ENCODE measurements around the gene AAK1. TPM values are rescaled to one million over a fixed set of nuclear protein-coding genes. Genes with fewer than 3 reads are reported as not detected.
A peak's percentile ranks its signal among the peaks of the same experiment; 100 is the strongest.

AAK1 gene
- total RNA-seq, 6 experiments from 2014 or later, result 96.6 to 123 (median 108) TPM

DNA sequence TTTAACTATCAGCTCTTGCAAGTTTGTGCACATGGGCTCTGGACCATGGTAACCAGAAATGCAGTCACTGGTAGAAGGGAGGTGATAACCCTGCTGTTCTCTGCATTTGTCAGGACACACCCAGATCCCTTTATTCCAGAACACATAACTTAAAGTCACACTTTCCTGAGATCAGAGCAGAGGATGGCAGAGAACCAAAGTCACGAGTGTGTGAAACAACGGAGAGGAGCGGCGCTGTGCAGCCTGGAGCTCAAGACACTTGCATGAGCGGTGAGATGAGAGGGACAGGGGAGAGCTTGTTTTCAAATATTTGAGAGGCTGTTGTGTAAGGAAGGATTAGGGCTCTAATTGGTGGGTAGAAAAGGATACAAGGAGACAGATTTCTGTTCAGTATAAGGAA lies 43.3 kb upstream of the AAK1 start:
- Mint-ChIP-seq H3K4me1 (ENCODE audit: low read depth) (peaks cover 44% of the 10 kb centered on the region), H3K27ac (no peak overlapping the region), H3K27me3 (ENCODE audit: insufficient read depth) (peaks cover 6% of the 10 kb centered on the region), H3K36me3 (ENCODE audit: low read depth) (no peaks in the 10 kb centered on the region), H3K9me3 (no peaks in the 10 kb centered on the region), H3K4me3 (no peak overlapping the region)
- no peak for DNase-seq
- TF ChIP-seq, protein P1, sequence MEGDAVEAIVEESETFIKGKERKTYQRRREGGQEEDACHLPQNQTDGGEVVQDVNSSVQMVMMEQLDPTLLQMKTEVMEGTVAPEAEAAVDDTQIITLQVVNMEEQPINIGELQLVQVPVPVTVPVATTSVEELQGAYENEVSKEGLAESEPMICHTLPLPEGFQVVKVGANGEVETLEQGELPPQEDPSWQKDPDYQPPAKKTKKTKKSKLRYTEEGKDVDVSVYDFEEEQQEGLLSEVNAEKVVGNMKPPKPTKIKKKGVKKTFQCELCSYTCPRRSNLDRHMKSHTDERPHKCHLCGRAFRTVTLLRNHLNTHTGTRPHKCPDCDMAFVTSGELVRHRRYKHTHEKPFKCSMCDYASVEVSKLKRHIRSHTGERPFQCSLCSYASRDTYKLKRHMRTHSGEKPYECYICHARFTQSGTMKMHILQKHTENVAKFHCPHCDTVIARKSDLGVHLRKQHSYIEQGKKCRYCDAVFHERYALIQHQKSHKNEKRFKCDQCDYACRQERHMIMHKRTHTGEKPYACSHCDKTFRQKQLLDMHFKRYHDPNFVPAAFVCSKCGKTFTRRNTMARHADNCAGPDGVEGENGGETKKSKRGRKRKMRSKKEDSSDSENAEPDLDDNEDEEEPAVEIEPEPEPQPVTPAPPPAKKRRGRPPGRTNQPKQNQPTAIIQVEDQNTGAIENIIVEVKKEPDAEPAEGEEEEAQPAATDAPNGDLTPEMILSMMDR (IDR thresholded peaks at IDR 0.05), result no peak

GRCh38 chr2:69685321-69686048 lies 41.9 kb upstream of the AAK1 start:
- peaks cover 5% of the 10 kb centered on the region for H3K27me3 Mint-ChIP-seq (ENCODE audit: insufficient read depth)
- peaks cover 37% of the 10 kb centered on the region for H3K4me1 Mint-ChIP-seq (ENCODE audit: low read depth)
- TF ChIP-seq, protein P1 (IDR thresholded peaks at IDR 0.05), result no peak
- H3K27ac Mint-ChIP-seq, result no peak overlapping the region
- no peaks in the 10 kb centered on the region for H3K9me3 Mint-ChIP-seq
- DNase-seq, result peak; percentile 13
- no peaks in the 10 kb centered on the region for H3K36me3 Mint-ChIP-seq (ENCODE audit: low read depth)
- H3K4me3 Mint-ChIP-seq, result no peak overlapping the region

DNA sequence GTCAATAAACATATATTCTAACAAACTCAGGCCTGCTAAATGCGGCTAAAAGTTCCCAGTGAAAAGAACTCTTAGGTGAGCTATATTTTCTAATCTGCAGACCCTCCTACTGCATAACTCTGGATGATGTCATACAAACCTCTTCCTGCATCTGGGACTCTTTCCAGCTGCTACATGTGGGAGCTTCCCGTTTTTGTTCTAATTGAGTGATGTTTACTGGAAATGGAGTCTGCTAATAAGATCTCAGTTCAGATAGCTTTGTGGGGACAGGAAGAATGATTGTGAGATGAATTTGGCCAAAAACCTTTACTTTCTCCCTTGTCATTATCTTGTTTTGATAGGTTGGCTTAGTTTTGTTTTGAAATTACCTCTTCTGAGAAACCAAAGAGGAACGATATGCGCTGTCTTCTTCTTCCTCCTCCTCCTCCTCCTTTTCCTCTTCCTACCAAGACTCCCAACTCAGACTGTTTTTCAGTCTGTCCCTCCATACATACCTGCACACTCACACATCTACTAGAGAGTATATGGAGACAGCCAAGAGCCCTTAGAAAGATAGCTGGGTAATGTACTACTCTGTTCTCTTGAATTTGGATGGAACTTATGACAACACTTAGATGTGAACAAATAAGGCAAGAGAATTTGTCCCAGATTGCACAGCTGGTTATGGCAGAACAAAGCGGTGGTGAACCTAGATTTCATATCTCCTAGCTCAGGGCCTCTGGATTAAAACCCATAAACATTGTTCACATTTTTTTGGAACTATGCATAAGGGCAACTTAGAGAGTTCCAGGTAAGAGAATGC lies 39.8 kb upstream of the AAK1 start:
- Mint-ChIP-seq H3K27me3 (ENCODE audit: insufficient read depth) (peaks cover 2% of the 10 kb centered on the region), H3K36me3 (ENCODE audit: low read depth) (no peaks in the 10 kb centered on the region), H3K4me1 (ENCODE audit: low read depth) (peaks cover 37% of the 10 kb centered on the region), H3K4me3 (peak overlapping the region; percentile 52), H3K27ac (peak overlapping the region; percentile 70), H3K9me3 (no peaks in the 10 kb centered on the region)
- TF ChIP-seq, protein P1 (IDR thresholded peaks at IDR 0.05), result no peak
- DNase-seq, result peak; percentile 67

GRCh38 chr2:69682525-69682924 lies 39.0 kb upstream of the AAK1 start:
- Mint-ChIP-seq H3K36me3 (ENCODE audit: low read depth) (no peaks in the 10 kb centered on the region), H3K27ac (no peak overlapping the region; the same call in 1 of the 2 replicates), H3K9me3 (no peaks in the 10 kb centered on the region), H3K4me1 (ENCODE audit: low read depth) (peaks cover 37% of the 10 kb centered on the region), H3K27me3 (ENCODE audit: insufficient read depth) (peaks cover 2% of the 10 kb centered on the region), H3K4me3 (no peak overlapping the region)
- TF ChIP-seq, protein P1 (IDR thresholded peaks at IDR 0.05), result no peak
- DNase-seq, result no peak

DNA sequence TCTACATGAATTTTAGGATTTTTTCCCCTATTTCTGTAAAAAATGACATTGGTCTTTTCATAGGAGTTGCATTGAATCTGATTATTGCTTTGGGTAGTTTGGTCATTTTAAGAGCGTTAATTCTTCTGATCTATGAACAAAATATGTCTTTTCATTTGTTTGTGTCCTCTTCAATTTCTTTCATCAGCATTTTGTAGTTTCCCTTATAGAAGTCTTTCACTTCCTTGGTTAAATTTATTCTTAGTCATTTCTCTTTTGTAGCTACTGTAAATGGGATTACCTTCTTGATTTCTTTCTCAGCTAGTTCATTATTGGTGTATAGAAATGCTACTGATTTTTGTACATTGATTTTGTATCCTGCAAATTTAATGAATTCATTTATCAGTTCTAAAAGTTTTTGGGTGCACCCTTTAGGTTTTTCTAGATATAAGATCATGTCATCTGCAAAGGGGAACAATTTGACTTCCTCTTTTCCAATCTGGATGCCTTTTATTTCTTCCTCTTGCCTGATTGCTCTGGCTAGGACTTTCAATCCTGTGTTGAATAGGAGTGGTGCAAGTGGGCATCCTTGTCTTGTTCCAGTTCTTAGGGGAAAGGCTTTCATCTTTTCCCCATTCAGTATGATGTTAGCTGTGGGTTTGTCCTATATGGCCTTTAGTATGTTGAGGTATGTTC lies 36.6 kb upstream of the AAK1 start:
- no peaks in the 10 kb centered on the region for H3K9me3 Mint-ChIP-seq
- no peak for DNase-seq
- no peaks in the 10 kb centered on the region for H3K36me3 Mint-ChIP-seq (ENCODE audit: low read depth)
- peaks cover 2% of the 10 kb centered on the region for H3K27me3 Mint-ChIP-seq (ENCODE audit: insufficient read depth)
- TF ChIP-seq, protein P1 (IDR thresholded peaks at IDR 0.05), result no peak
- no peak overlapping the region for H3K4me3 Mint-ChIP-seq
- H3K4me1 Mint-ChIP-seq (ENCODE audit: low read depth), result peaks cover 36% of the 10 kb centered on the region
- H3K27ac Mint-ChIP-seq, result no peak overlapping the region

Measured in HFFc6 (cell line).